HG03103 (cell line): Measurements from ENCODE around the gene PPP1R37.

ENCODE experiments used
- ATAC-seq: cut with Tn5 transposase; IDR thresholded peaks from one replicate; pipeline ENCODE4 v1.9.1; 2021; ENCODE audit warnings: low read depth; ENCODE audit not compliant: unreplicated experiment

PPP1R37 gene

DNA sequence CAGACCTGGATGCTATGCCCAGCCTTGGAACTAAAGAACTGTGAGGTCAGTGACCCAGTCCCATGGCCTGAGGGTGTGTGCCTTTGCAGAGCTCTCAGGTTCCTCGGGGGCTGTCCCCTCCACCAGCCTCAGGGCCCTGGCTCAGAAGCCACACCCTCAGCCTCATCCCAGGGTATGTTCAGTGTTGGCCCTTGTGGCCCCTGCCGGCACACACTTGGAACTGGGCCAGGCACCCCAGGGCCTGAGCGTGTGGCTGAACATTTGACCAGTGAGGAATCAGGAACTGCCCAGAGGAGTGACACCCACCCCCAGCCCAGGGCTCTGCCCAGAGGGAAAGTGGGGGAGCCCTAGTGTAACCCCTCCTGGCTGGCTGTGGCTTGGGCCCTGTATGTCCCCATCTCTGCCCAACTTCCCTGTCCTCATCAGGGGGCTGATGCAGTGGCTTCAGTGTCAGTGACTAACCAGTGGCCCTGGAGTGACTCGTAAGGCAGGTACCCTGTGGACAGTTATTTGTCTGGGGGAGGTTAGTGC lies 57.8 kb downstream of the PPP1R37 start:
- no peak for ATAC-seq

DNA sequence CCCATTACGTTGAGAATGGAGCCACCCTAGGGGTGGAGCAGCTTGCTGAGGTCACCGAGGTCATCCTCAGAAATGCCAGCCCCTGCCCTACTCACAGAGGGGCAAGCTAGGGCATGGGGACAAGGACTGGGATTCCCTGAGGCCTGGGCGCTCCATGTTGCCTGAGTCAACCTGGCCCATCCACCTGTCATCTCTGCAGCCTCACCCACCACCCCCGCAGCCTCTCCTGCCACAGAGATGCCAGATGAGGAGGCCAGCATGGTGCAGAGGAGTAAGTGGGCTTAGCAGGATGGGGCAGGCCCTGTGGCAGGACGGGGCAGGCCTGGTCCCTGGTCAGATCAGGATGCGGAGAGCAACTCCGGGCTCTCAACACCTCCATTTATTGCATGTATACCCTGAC lies 58.3 kb downstream of the PPP1R37 start:
- no peak for ATAC-seq

DNA sequence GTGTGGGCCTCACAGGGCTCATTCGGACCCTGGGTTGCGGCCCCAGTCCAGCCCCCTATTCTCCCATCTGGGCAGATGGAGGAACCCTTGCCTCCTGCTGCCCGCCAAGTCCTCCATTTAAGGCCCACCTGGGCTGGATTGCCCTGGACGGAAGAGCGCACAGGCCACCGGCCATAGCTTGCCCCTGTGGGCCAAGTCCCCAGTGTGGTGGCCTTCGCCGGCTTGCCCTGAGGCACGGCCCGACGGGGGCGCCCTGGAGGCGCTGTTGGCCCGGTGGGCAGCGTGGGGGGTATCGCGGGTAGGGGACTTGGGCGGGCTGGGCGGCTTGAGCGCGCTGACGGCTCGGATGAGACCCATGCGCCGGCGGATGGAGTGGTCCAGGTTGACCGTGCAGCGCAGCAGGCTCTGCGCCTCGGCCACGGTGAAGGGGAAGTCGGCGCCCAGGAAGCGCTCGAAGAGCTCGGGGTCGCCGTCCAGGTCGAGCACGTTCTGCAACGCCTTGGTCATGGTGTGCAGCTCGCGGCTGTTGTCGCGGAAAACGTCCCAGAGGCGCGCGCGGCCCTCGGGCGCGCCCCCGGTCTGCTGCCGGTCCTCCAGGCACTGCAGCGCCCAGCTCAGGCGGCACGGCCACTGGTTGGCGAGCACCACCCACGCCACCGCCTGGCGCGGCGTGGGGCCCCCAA lies 59.0 kb downstream of the PPP1R37 start:
- no peak for ATAC-seq

DNA sequence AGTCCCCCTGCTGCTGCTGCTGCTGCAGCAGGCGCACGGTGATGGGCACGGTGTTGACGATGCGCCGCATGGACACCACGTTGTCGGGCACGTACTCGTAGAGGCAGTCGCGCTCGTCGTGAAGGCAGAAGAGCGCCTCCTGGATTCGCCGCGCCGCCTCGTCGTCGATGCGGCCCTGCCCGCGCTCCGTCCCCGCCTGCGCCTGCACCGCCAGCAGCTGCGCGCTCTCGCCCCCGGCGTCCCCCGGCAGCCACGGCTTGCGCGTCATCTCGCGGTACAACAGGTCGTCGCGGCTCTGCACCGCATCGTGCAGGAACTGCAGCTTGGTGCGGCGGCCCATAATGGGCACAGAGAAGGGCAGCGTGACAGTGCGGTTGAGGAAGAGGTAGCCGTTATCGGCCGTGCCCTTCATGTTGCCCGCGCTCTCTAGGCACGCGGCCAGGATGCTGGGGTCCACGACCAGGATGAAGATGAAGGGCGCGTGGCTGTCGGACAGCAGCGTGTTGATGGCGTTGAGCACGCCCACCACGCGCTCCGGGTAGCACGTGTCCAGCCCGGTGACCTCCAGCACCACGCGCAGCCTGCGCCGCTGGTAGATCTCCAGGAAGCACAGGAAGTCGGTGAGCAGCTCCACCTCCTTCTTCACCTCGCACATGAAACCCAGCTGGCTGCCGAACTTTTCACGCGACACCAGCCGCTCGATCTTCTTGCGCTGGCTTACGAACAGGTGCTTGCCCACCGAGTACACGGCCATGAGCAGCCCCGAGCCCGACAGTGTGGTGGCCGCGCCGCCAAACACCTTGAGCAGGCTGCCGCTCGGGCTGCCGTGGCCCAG lies 59.7 kb downstream of the PPP1R37 start:
- ATAC-seq = no peak

DNA sequence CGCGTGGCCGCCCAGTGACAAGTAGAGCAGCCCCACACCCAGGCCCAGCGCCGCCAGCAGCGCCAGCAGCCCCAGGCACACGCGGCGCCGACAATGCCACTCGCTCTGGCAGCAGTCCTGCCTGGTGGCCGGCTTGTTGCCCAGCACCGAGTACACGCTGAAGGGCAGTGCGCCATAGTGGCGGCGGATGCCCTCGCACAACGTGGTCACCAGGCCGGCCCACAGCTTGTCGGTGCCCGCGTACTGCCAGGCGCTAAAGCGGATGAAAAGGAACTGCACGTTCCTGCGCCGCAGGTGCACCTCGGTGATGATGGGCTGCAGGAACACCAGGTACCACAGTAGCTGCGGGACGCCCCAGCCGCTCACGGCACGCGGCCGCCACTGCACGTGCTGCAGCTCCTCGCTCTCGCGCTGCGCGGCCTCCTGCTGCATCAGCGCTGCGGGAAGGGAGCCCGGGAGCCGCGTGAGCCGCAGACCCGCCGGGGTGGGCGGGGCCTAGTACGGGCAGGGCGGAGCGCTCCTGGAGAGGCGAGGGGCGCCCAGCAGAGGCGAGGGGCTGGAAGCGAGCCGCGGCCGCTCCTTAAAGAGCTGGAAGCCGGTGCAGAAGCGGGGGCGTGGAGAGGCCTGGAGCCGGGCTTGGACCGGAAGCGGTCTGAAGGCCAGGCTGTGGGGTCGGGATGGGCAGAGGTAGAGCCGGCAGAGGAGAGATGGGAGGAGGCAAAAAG lies 60.5 kb downstream of the PPP1R37 start:
- no peak for ATAC-seq

DNA sequence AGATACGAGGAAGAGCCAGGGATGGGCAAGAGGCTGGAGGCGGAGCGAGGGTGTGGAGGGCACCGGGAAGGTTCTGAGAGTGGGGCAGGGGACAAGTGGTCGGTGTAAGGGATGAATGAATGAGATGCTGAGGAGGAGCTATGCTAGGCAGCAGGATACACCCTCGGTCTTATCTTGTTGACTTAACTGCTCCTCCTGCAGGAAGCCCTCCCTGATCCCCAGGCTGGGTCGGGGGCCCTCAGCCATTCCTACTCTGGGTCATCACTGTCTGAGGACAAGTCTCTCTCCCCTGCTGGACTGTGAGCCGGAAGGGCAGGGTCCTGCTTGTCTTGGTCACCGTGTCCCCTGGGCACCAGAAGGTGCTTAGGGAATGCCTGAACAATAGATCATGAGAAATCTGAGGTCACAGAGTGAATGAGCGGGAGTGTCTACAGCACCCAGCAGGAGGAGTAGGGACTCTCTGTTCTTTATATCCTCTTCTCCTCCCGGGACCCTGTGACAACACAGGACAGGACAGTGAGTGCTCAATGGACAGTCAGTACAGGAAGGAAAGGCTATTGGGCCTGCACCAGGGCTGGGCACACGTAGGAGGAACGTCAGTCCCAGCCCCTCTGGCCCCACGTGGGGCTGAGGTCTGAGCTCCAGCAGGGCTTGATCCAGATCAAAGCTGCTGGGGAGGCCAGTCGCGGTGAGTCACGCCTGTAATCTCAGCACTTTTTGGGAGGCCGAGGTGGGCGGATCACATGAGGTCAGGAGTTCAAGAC lies 61.3 kb downstream of the PPP1R37 start:
- no peak for ATAC-seq

DNA sequence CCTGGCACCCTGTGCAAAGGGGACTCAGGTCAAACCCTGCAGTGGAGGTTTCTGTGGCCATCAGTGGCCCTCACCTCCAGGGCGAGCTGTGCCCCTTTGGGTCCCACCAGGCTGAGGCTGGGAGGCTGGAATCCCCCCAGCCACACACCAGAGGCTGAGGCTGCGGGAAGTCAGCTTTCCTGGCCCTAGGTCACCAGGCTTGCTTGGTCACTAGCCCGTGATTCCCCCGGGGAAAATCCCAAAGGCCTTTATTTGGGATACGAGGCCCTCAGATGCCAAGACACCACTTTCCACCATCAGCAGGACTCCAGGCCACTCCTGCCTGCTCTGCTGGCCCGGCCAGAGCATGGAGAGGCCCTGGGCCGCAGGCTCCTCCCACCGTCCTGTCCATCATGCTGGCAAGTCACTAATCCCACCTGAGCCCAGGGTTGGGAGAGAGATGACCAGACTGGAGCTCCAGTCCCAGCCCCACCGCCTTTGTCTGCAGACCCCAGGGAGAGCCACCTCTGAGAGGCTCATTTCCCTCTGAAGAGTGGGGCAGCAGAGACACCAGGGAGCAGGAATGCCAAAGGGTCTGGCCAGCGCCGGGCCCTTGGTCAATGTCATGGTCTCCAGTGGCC lies 63.1 kb downstream of the PPP1R37 start:
- no peak for ATAC-seq

DNA sequence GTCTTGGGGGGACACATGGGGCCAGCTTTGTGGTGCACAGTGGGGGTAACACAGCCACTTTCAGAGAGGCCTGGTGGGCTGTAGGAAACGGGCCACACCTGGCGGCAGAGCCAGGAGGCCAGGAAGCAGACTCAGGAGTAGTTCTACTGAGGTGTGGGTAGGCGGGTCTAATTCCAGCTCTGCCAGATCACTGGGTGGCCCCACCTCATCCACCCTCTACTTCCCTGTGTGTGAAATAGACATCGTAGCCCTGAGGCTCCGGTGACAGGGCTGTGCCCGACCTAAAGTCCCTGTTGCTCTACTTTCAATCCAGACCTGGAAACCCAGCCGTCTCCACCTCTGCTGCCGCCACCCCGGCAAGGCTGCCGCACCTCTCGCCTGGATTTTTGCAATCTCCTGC lies 63.8 kb downstream of the PPP1R37 start:
- no peak for ATAC-seq

DNA sequence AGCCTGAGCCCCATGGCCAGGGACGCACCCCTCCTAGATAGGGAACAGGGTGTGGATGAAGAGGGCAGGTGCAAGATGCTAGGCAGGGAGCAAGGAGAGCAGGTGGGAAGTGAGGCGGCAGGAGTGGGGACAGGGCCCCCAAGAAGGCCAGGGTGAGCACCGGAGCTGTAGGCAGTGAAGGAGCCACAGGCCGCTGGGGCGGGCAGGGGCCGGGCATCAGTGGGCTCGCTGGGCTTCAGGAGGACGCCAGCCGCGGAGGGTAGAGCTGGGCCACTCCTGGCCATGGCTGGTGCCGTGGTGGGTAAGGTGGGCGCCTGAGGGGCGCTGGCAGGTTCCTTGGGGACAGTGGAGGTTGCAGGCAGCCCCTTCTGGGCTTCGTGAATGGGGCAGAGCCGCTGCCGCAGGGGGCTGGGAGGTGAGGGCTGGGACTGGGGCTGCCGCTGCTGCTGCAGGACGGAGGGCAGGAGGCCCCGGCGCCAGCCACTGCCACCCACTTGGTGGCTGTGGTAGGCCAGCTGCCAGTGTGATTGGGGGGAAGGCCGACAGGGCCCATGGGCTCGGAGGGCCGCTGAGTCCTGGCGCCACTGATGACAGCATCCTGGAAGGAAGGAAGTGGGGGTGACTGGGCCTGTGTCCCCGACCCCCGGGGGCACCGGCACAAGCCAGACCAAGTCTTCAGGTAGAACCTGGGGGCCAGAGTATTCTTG lies 65.7 kb downstream of the PPP1R37 start:
- no peak for ATAC-seq

DNA sequence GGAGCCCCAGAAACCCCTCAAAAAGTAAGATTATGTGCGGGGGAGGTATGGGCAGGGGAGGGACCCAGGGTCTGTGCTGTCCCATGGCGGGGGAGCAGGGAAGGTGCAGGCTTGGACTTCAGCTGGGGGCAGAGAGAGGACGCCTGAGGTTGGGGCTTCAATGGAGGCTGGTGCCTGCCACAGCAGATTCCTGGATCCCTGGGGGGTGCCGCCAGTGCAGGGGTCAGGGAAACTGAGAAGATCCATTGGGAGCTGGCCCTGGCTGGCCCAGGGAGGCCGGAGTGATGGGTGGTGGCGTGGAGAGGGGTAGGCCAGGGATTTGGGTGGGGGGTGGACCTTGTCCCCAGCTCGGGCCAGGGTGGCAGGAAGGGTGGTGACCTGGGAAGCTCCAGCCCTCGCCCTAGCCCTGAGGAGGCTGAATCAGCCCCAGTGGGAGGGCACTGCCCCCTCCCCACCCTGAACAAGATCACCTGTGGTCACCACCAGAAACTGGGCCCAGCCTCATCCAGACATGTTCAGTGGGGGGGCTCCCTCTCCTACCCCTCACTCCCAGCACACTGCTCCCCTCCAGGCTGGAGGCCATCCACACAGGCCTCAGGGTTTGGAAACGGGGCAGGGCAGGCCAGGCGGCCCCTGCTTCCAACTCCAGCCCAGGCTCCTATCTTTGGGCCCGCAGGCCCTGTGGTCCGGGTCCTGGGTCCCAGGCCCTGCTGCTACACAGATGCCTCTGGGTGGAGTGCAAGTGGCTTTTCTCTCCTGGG lies 66.4 kb downstream of the PPP1R37 start:
- no peak for ATAC-seq

DNA sequence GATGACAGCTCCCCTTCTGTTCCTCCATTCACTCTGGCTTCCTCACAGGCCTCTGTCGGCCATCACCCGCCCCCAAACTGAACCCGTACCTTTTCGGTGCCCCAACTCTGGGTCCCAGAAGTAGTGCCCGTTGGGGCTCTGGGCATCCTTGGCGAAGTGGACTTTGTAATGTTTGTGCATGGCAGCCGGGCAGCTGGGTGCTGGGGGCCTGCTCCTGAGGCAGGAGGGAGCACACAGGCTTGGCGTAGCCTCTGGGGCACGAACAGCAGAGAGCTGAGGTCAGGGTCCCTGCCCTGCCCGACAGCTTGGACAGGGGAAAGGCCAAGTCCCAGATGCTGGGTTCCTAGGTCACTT lies 67.0 kb downstream of the PPP1R37 start:
- ATAC-seq = no peak

DNA sequence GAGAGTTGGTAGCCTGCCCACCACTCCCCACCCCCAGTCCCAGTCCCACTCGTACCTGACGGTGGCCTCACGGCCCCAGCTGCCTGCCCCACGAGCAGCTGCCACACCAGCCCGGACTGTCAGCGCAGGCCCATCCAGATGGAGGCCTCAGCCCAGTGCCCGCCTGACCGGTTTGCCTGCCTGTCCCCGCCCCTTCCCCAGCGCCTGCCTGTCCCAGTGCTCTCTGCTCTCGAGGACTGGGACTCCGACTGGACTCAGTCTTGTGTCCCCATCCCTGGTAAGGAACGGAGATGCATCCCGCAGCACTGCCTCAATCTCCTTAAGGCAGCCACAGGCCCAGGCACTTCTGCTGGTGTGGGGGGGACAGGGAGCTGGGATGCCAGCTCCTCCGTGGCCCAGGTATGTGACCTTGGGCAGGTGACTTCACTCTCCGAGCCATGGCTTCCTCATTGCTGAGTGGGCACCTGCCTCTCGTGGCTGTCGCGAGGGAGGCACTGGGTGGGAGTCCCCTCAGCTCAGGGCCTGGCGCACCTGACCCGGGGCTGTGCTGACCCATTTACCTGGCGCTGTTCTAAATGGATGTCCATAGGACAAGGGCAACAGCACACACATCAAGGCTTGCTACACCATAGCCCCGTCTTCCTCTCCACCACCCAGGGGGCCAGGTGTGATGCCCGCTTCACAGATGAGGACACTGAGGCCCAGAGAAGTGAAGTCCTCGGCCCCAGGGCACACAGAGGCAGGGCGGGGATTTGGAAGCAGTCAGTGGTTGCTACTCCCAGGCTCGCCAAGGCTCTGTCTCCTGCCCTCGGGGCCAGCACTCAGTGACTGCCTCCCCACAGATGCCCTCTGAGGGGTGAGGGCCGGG lies 68.1 kb downstream of the PPP1R37 start, which contains the start of gene NKPD1:
TSS of gene NKPD1 (minus strand) at position 113 of the 868 bp plus-strand sequence. CDS start 832 bp downstream, outside the sequence.
- no peak for ATAC-seq

DNA sequence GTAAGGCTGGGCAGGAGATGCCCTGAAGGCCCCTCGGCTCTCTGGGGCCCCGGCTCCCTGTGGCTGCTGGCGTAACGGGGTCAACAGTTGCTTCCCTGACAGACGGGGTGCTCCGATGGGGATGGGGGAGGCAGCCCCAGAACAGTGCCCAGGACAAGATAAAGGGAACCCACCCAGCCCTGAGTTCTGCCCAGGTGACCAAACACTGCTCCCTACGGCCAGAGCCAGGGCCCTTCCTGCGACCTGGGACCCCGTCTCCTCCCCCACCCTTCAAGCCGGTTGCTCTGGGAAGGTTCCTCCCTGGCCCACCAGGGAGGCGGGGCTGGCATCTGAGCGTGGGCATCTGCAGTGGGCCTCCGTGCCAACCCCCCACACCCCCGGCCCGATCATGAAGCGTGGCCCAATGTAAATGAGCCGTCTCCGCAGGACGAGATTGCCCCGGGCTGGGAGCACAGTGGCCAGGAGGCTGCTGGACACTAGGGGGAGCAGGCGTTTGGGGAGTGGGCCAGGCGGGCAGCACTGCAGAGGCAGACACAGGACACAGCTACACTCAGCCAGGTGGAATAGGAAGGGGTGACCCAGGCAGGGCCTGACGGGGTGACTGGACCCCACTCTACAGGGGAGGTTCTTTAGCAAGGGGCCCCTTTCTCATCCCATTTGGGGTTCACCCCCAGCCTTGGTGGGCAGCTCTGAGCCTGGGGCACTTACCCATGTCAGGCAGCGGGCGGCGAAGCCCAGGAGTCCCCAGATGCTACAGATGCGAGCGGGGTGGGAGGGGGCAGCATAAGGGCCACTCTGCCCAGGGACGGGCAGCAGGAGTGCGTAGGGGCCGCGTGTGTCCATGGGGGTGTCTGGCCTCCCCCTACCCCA lies 69.0 kb downstream of the PPP1R37 start:
- no peak for ATAC-seq

DNA sequence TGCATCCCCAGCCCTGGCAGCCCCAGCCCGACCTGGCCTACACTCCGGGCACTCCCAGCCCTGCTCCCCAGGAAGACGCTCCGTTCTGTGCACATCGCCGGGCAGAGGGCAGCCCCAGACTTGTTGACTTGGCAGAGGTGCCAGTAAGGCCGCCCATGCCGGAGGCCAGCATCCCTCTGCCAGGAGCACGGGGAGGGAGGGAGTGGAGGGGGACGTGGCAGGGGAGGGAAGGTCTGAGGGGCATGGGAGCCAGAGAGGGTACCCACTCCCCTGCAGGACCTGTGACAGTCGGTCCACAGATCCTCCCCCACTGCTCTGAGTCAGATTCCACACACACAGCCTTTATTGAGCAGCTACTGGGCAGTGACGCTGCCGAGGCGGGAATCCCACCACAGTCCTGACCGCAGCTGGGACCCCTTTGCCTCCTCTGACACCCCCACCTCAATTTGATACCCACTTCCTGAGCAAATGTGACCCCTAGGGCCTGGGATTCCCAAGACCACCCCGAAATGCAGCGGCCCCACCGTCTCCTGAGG lies 69.7 kb downstream of the PPP1R37 start:
- ATAC-seq = no peak

DNA sequence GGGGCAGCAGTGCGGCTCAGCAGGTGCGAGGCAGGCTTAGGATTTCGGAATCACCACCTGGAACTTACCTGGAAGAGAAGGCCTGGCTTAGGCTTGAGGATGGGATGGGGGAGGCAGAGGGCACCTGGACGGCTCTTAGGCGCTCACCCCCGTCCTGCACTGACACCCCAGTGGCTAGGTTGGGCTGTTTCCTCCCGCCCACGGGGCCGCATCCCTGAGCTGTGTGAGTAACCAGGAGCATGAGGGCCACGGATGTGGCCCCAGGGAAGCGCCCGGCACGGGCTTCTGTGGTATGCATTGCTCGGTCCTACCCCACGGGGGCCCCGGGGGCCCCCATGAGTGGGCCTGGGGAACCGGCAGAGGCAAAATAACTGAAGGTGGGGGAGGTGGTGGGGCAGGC lies 70.2 kb downstream of the PPP1R37 start:
- ATAC-seq = no peak

DNA sequence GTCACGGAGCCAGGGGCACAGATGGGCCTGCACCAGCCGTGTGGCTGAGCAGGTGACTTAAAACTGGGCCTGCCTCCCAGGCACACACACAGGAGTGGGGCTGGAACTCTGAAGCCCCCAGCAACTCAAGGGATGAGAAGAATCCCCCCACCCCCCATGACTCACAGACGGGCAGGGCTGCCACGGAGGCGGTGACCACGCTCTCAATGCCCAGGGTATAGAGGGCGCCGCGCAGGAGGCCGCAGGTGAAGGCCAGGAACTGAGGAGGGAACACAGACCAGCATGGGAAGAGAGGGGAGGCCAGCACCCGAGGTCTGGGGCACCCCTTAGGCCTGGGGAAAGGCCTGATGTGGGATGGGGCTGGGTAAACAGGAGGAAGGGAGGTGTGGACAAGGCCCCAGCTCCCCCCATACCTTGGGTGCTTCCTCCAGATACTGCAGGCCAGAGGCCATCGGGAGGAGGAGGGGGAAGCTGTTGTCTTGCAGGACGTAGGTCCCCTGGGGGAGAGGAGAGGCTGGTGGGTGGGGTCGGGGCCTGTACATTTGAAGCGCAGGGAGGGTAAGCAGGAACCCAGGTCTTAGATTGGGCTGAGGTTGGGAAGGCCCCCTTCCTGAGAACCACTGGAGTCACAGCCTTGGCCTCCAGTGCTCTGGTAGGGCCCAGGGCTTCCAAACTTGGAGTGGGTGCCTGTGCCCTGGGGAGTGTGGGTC lies 70.9 kb downstream of the PPP1R37 start:
- ATAC-seq = no peak
